OCI-LY7 (cell line): ENCODE data around the gene ADGRD1. TPM values are rescaled to one million over a fixed set of nuclear protein-coding genes. Genes with fewer than 3 reads are reported as not detected.

Experiments
- BruUV-seq: library from RNA; stranded (reverse); fragments of 400-500 nt; replicated peaks from 2 replicates; lab custom pipeline; 2021; lab: Mats Ljungman, UMichigan
- CTCF ChIA-PET: fragments of 300-600 bp; sonication (Branson Sonifier 250); formaldehyde crosslinking; loops from one replicate; lab custom pipeline; 2022; ENCODE audit warnings: antibody characterized with exemption; ENCODE audit not compliant: unreplicated experiment; lab: Charles Lee
- POLR2A ChIA-PET: fragments of 300-600 bp; sonication (Branson Sonifier 250); formaldehyde crosslinking; loops from one replicate; lab custom pipeline; 2022; ENCODE audit warnings: antibody characterized with exemption; lab: Charles Lee
- DNase-seq: peaks from one replicate; pipeline ENCODE4 v3.0.0-alpha.2; 2015; ENCODE audit warnings: low spot score
- H2AFZ ChIP-seq: fragments of 200-600 bp; sonication (generic), shearing (Covaris generic); 2 replicates; pipeline ENCODE4 v1.6.1; 2014; ENCODE audit warnings: mild to moderate bottlenecking, antibody characterized with exemption, low read length, moderate library complexity
- H3K27ac ChIP-seq: fragments of 200-600 bp; sonication (generic); 2 replicates; pipeline ENCODE4 v1.5.1; 2014; ENCODE audit warnings: mixed run types, low read depth, mild to moderate bottlenecking, moderate library complexity, low read length, inconsistent platforms; ENCODE audit not compliant: poor library complexity, severe bottlenecking
- H3K36me3 ChIP-seq: fragments of 200-600 bp; sonication (generic); 2 replicates; pipeline ENCODE4 v1.6.1; 2014; ENCODE audit warnings: mild to moderate bottlenecking, antibody characterized with exemption, low read length, moderate library complexity, mixed read lengths; ENCODE audit not compliant: insufficient read depth
- H3K4me1 ChIP-seq: fragments of 200-600 bp; sonication (generic); 2 replicates; pipeline ENCODE4 v1.5.1; 2014; ENCODE audit warnings: mild to moderate bottlenecking, low read length; ENCODE audit not compliant: insufficient read depth, poor library complexity, severe bottlenecking
- H3K4me2 ChIP-seq: fragments of 200-600 bp; sonication (generic); 2 replicates; pipeline ENCODE4 v1.6.1; 2014; ENCODE audit warnings: mild to moderate bottlenecking, low read length
- H3K4me3 ChIP-seq: fragments of 200-600 bp; sonication (generic); 2 replicates; pipeline ENCODE4 v1.5.1; 2014; ENCODE audit warnings: mild to moderate bottlenecking, low read depth, low read length; ENCODE audit not compliant: poor library complexity, severe bottlenecking
- H3K79me2 ChIP-seq: fragments of 200-600 bp; sonication (generic); 2 replicates; pipeline ENCODE4 v1.6.1; 2016; ENCODE audit warnings: low read depth, mild to moderate bottlenecking, low read length, moderate library complexity, mixed read lengths; ENCODE audit not compliant: insufficient read depth
- H3K9me2 ChIP-seq: fragments of 200-600 bp; sonication (generic); 2 replicates; pipeline ENCODE4 v1.6.1; 2016; ENCODE audit warnings: mild to moderate bottlenecking, low read length, mixed read lengths; ENCODE audit not compliant: insufficient read depth
- H3K9me3 ChIP-seq: fragments of 200-600 bp; sonication (generic); 2 replicates; pipeline ENCODE4 v1.6.1; 2014; ENCODE audit warnings: mild to moderate bottlenecking, mixed run types, low read length, mixed read lengths
- H4K20me1 ChIP-seq: fragments of 200-600 bp; sonication (generic); 2 replicates; pipeline ENCODE4 v1.6.1; 2014; ENCODE audit warnings: mild to moderate bottlenecking, antibody characterized with exemption, low read length, moderate library complexity, mixed read lengths; ENCODE audit not compliant: insufficient read depth
- EZH2phosphoT487 ChIP-seq: fragments of 200-600 bp; sonication (generic); IDR thresholded peaks from 2 replicates; pipeline ENCODE4 v1.6.1; 2018; ENCODE audit warnings: low read depth, borderline replicate concordance, mild to moderate bottlenecking, mixed run types, antibody characterized with exemption, low read length, moderate library complexity, mixed read lengths
- intact Hi-C: fragments of 100-400 bp; cut with micrococcal nuclease; formaldehyde crosslinking; loops from one replicate; pipeline ENCODE4 v1.10.0; 2022; ENCODE audit not compliant: unreplicated experiment
- total RNA-seq, 2 experiments: library from RNA; depleted of rRNA in 1 of 2; stranded (reverse); fragments of >200 nt in 1 of 2; shearing (Covaris generic) in 1 of 2; gene quantifications; 2 replicates each; pipeline ENCODE4 v1.2.3, GENCODE V29; 2014 to 2022
- TF ChIP-seq, protein P1 (sequence below): fragments of 200-600 bp; sonication (generic); conservative IDR thresholded peaks from 2 replicates; pipeline ENCODE4 v1.5.1; 2014; ENCODE audit warnings: mild to moderate bottlenecking, antibody characterized with exemption, low read length, moderate library complexity, mixed read lengths

Gene ADGRD1
- total RNA-seq, 2 experiments from 2014 or later = 1.0 to 1.7 TPM

GRCh38 chr12:131159660-131160059, 206.0 kb downstream of the ADGRD1 start:
- intact Hi-C loops = no loop called here
- no peak overlapping the region for H3K4me3 ChIP-seq
- no peak overlapping the region for H2AFZ ChIP-seq
- ChIA-PET CTCF (no interaction called here), POLR2A (no interaction called here)
- no peak overlapping the region for H3K27ac ChIP-seq
- H3K9me2 ChIP-seq = no peaks in the 10 kb centered on the region
- no TSS peak for BruUV-seq
- no peaks in the 10 kb centered on the region for H3K36me3 ChIP-seq
- no peaks in the 10 kb centered on the region for H3K9me3 ChIP-seq
- H3K79me2 ChIP-seq = no peaks in the 10 kb centered on the region
- no peaks in the 10 kb centered on the region for H3K4me1 ChIP-seq
- TF ChIP-seq EZH2phosphoT487 = no peak
- TF ChIP-seq, protein P1, sequence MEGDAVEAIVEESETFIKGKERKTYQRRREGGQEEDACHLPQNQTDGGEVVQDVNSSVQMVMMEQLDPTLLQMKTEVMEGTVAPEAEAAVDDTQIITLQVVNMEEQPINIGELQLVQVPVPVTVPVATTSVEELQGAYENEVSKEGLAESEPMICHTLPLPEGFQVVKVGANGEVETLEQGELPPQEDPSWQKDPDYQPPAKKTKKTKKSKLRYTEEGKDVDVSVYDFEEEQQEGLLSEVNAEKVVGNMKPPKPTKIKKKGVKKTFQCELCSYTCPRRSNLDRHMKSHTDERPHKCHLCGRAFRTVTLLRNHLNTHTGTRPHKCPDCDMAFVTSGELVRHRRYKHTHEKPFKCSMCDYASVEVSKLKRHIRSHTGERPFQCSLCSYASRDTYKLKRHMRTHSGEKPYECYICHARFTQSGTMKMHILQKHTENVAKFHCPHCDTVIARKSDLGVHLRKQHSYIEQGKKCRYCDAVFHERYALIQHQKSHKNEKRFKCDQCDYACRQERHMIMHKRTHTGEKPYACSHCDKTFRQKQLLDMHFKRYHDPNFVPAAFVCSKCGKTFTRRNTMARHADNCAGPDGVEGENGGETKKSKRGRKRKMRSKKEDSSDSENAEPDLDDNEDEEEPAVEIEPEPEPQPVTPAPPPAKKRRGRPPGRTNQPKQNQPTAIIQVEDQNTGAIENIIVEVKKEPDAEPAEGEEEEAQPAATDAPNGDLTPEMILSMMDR = peak; percentile 31; the same call in 1 of the 2 replicates
- no peak for DNase-seq
- H4K20me1 ChIP-seq = no peaks in the 10 kb centered on the region
- no peak overlapping the region for H3K4me2 ChIP-seq

GRCh38 chr12:131162113-131162512, 208.4 kb downstream of the ADGRD1 start:
- CTCF ChIA-PET = no interaction called here
- Histone ChIP-seq H3K79me2 (no peaks in the 10 kb centered on the region), H2AFZ (no peak overlapping the region), H3K27ac (no peak overlapping the region), H3K9me3 (no peaks in the 10 kb centered on the region), H3K4me2 (no peak overlapping the region), H3K9me2 (no peaks in the 10 kb centered on the region), H3K4me3 (no peak overlapping the region), H3K4me1 (no peaks in the 10 kb centered on the region), H3K36me3 (no peaks in the 10 kb centered on the region), H4K20me1 (no peaks in the 10 kb centered on the region)
- no peak for DNase-seq
- intact Hi-C loops = no loop called here
- TF ChIP-seq, protein P1 = no peak
- TF ChIP-seq EZH2phosphoT487 = no peak
- no TSS peak for BruUV-seq
- POLR2A ChIA-PET = no interaction called here

- Histone ChIP-seq H4K20me1 (no peaks in the 10 kb centered on the region), H2AFZ (no peak overlapping the region), H3K9me2 (no peaks in the 10 kb centered on the region), H3K4me3 (no peak overlapping the region), H3K9me3 (no peaks in the 10 kb centered on the region), H3K4me1 (no peaks in the 10 kb centered on the region), H3K27ac (no peak overlapping the region), H3K36me3 (no peaks in the 10 kb centered on the region), H3K4me2 (no peak overlapping the region), H3K79me2 (no peaks in the 10 kb centered on the region)
- POLR2A ChIA-PET = no interaction called here
- no peak for DNase-seq
- intact Hi-C loops = no loop called here
- BruUV-seq = no TSS peak
- CTCF ChIA-PET = no interaction called here
- TF ChIP-seq EZH2phosphoT487 = no peak
- TF ChIP-seq, protein P1 = no peak
Observed at GRCh38 chr12:131163189-131163738, 209.6 kb downstream of the ADGRD1 start.
